K562 (cell line): ENCODE data around the gene MUC5B. TPM values are rescaled to one million over a fixed set of nuclear protein-coding genes. Genes with fewer than 3 reads are reported as not detected.

Source experiments
- CREM ChIP-seq: IDR thresholded peaks from 2 replicates; pipeline ENCODE4 v1.6.1; 2014; ENCODE audit warnings: antibody characterized with exemption, low read depth
- KLF6 ChIP-seq: fragments of 250-450 bp; sonication (Bioruptor Pico); IDR thresholded peaks from 2 replicates; pipeline ENCODE4 v1.4.0; 2020; ENCODE audit warnings: mild to moderate bottlenecking, moderate library complexity, borderline replicate concordance
- MYC ChIP-seq, 2 experiments: fragments of 250-450 bp in 1 of 2; sonication (Bioruptor Pico) in 1 of 2; IDR thresholded peaks; 2 replicates each; pipeline versions ENCODE4 v1.5.1 to v1.6.1; 2012 to 2021; ENCODE audit warnings: low read depth in 2 of 2, borderline replicate concordance in 1 of 2, improper control_type of control experiment in 1 of 2, low read length in 1 of 2, mild to moderate bottlenecking in 1 of 2, moderate library complexity in 1 of 2
- NELFE ChIP-seq: IDR thresholded peaks from 2 replicates; pipeline ENCODE4 v1.6.1; 2011; ENCODE audit warnings: mild to moderate bottlenecking; ENCODE audit not compliant: insufficient read depth, insufficient read length
- POLR2AphosphoS2 ChIP-seq: IDR thresholded peaks from 2 replicates; pipeline ENCODE4 v1.6.1; 2012; ENCODE audit warnings: low read length, improper control_type of control experiment
- RBBP5 ChIP-seq: fragments of 200-600 bp; sonication (generic); IDR thresholded peaks from 2 replicates; pipeline ENCODE4 v1.6.1; 2012; ENCODE audit warnings: borderline replicate concordance, mild to moderate bottlenecking, low read length, control low read depth, inconsistent platforms; ENCODE audit not compliant: insufficient read depth, poor library complexity, severe bottlenecking
- RCOR1 ChIP-seq, 2 experiments: IDR thresholded peaks; 2 replicates each; pipeline ENCODE4 v1.6.1; 2012; ENCODE audit warnings: low read depth in 2 of 2, low read length in 2 of 2, borderline replicate concordance in 1 of 2, improper control_type of control experiment in 1 of 2
- RHOXF2B ChIP-seq: fragments of 250-450 bp; sonication (Bioruptor Pico); conservative IDR thresholded peaks from 2 replicates; pipeline ENCODE4 v1.5.1; 2021
- TSC22D4 ChIP-seq: fragments of 450-650 bp; IDR thresholded peaks from 2 replicates; pipeline ENCODE4 v1.6.1; 2016; ENCODE audit warnings: missing genetic modification characterization, missing biosample characterization, control low read depth
- ZNF644 ChIP-seq: fragments of 200-800 bp; sonication (Bioruptor generic); IDR thresholded peaks from 2 replicates; pipeline ENCODE4 v1.6.1; 2016; ENCODE audit warnings: low read depth, missing genetic modification characterization, missing compliant biosample characterization
- polyA plus RNA-seq, 8 experiments: library from polyadenylated mRNA; depleted of rRNA in 4 of 8; stranded (reverse) in 5 of 8; unstranded in 3 of 8; fragments of >200 nt; fragmentation: Nextera tagmentation in 2 of 8; fragmentation: Illumina TruSeq in 1 of 8; extraction: Ambion mirVana in 2 of 8; extraction: Trizol in 1 of 8; gene quantifications; 2 replicates each; pipeline versions ENCODE4 v1.2.1 to v1.2.3, GENCODE V29; 2011 to 2014; ENCODE audit warnings: inconsistent platforms in 1 of 8, missing spikeins in 1 of 8
- total RNA-seq, 7 experiments: library from RNA; depleted of rRNA in 6 of 7; stranded (reverse); fragments of >200 nt in 6 of 7; fragmentation: Illumina TruSeq in 2 of 7; extraction: Trizol in 2 of 7; gene quantifications; 2 replicates each; pipeline versions ENCODE4 v1.2.1 to v1.2.3, GENCODE V29; 2011 to 2021; ENCODE audit warnings: low replicate concordance in 1 of 7
- TF ChIP-seq, protein P1 (sequence below), 2 experiments: fragments of 450-650 bp; conservative IDR thresholded peaks; 2 replicates each; pipeline ENCODE4 v1.6.1; 2017; ENCODE audit warnings: mild to moderate bottlenecking in 2 of 2, moderate library complexity in 2 of 2
- TF ChIP-seq, protein P2 (sequence below): fragments of 250-450 bp; sonication (Bioruptor Pico); IDR thresholded peaks from 2 replicates; pipeline ENCODE4 v1.4.0; 2020; ENCODE audit warnings: mild to moderate bottlenecking
- TF ChIP-seq, protein P3 (sequence below), 2 experiments: fragments of 450-650 bp; formaldehyde crosslinking in 1 of 2; IDR thresholded peaks; 2 replicates each; pipeline versions ENCODE4 v1.4.0 to v1.6.1; 2014 to 2020; ENCODE audit warnings: mild to moderate bottlenecking in 2 of 2, borderline replicate concordance in 1 of 2, low read depth in 1 of 2

MUC5B gene
- total and polyA plus RNA-seq, 9 of the 15 experiments (the other 6 are each of a cell fraction or from before 2014, with no cell fraction given), result 0.04 to 0.95 TPM; not detected in 7

DNA sequence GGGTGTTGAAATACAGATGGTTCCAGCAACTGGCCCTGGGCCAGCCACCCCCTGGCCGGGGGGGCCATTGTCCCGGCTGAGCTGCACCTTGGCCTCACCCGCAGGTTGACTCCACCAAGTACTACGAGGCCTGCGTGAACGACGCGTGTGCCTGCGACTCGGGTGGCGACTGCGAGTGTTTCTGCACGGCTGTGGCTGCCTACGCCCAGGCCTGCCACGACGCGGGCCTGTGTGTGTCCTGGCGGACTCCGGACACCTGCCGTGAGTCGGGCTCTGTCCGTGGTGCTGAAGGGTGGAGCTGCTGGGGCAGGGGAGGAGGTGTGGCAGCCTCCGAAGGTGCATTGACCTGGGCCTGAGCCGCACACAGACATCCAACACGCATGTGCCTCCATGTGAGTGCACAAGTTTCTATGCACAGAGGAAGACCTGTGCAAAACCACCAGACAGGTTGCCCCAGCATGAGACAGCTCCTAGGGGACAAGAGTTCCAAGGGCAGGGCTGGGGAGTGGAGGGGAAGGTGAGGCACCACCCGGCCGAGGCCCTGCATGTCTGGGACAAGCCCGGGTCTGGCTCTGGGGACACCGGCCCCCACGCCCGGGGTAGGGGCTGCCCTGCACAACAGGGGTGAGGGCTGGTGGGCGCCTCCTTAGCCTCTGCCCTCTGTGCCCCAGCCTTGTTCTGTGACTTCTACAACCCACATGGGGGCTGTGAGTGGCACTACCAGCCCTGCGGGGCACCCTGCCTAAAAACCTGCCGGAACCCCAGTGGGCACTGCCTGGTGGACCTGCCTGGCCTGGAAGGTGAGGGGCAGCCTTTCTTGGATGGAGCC, 16.1 kb downstream of the MUC5B start (continued):
- TF ChIP-seq, protein P1, sequence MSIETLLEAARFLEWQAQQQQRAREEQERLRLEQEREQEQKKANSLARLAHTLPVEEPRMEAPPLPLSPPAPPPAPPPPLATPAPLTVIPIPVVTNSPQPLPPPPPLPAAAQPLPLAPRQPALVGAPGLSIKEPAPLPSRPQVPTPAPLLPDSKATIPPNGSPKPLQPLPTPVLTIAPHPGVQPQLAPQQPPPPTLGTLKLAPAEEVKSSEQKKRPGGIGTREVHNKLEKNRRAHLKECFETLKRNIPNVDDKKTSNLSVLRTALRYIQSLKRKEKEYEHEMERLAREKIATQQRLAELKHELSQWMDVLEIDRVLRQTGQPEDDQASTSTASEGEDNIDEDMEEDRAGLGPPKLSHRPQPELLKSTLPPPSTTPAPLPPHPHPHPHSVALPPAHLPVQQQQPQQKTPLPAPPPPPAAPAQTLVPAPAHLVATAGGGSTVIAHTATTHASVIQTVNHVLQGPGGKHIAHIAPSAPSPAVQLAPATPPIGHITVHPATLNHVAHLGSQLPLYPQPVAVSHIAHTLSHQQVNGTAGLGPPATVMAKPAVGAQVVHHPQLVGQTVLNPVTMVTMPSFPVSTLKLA (conservative IDR thresholded peaks at IDR 0.05), result 0 out of 4 replicates have a peak, but pooled peaks of 1 of the 2 experiments have one; percentile 29
- TF ChIP-seq RBBP5, result no peak
- peak; percentile 47; the same call in 1 of the 2 replicates for TF ChIP-seq CREM
- TF ChIP-seq MYC (IDR thresholded peaks at IDR 0.05; ENCODE audit: low read depth, low read length), result no peak
- no peak for TF ChIP-seq MYC (CRISPR knock-in tag; IDR thresholded peaks at IDR 0.05; ENCODE audit: borderline replicate concordance, low read depth)
- no peak for TF ChIP-seq POLR2AphosphoS2
- TF ChIP-seq, protein P2, sequence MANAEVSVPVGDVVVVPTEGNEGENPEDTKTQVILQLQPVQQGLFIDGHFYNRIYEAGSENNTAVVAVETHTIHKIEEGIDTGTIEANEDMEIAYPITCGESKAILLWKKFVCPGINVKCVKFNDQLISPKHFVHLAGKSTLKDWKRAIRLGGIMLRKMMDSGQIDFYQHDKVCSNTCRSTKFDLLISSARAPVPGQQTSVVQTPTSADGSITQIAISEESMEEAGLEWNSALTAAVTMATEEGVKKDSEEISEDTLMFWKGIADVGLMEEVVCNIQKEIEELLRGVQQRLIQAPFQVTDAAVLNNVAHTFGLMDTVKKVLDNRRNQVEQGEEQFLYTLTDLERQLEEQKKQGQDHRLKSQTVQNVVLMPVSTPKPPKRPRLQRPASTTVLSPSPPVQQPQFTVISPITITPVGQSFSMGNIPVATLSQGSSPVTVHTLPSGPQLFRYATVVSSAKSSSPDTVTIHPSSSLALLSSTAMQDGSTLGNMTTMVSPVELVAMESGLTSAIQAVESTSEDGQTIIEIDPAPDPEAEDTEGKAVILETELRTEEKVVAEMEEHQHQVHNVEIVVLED, result no peak
- TF ChIP-seq, protein P3, sequence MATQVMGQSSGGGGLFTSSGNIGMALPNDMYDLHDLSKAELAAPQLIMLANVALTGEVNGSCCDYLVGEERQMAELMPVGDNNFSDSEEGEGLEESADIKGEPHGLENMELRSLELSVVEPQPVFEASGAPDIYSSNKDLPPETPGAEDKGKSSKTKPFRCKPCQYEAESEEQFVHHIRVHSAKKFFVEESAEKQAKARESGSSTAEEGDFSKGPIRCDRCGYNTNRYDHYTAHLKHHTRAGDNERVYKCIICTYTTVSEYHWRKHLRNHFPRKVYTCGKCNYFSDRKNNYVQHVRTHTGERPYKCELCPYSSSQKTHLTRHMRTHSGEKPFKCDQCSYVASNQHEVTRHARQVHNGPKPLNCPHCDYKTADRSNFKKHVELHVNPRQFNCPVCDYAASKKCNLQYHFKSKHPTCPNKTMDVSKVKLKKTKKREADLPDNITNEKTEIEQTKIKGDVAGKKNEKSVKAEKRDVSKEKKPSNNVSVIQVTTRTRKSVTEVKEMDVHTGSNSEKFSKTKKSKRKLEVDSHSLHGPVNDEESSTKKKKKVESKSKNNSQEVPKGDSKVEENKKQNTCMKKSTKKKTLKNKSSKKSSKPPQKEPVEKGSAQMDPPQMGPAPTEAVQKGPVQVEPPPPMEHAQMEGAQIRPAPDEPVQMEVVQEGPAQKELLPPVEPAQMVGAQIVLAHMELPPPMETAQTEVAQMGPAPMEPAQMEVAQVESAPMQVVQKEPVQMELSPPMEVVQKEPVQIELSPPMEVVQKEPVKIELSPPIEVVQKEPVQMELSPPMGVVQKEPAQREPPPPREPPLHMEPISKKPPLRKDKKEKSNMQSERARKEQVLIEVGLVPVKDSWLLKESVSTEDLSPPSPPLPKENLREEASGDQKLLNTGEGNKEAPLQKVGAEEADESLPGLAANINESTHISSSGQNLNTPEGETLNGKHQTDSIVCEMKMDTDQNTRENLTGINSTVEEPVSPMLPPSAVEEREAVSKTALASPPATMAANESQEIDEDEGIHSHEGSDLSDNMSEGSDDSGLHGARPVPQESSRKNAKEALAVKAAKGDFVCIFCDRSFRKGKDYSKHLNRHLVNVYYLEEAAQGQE (IDR thresholded peaks at IDR 0.05; ENCODE audit: borderline replicate concordance), result peak; percentile 99
- TF ChIP-seq, protein P3 (CRISPR knock-in tag; IDR thresholded peaks at IDR 0.05; ENCODE audit: low read depth), result peak; percentile 95
- no peak for TF ChIP-seq NELFE
- no peak for TF ChIP-seq KLF6 (CRISPR knock-in tag)
- TF ChIP-seq TSC22D4 (tag), result no peak
- no peak for TF ChIP-seq ZNF644 (tag)
- peak in 1 of 2 experiments; percentile 54; a peak in 1 of 4 replicates for TF ChIP-seq RCOR1 (IDR thresholded peaks at IDR 0.05; ENCODE audit: borderline replicate concordance in 1 of 2, low read depth in 2 of 2, low read length in 2 of 2)
- no peak for TF ChIP-seq RHOXF2B (CRISPR knock-in tag)
